Heart left ventricle (tissue), 16 donors: Measurements from ENCODE around the gene GCNT2. TPM values are rescaled to one million over a fixed set of nuclear protein-coding genes. Genes with fewer than 3 reads are reported as not detected.

Experiments
- ATAC-seq, 4 donors: fragments of 200-7000 bp; cut with Tn5 transposase; one replicate each; pipeline ENCODE4 v1.9.1; 2020 to 2022; ENCODE audit warnings: moderate library complexity in 4 of 4, mild to moderate bottlenecking in 3 of 4, moderate number of reproducible peaks in 1 of 4
- DNase-seq, 5 donors: peaks; one replicate each; pipeline ENCODE4 v3.0.0-alpha.2; 2020
- H3K27ac ChIP-seq, 12 donors: fragments of 200-600 bp; sonication (generic) in 4 of 12; one replicate each; pipeline versions ENCODE4 v1.5.0 to v1.8.0; 2016 to 2022; ENCODE audit warnings: mild to moderate bottlenecking in 2 of 12
- H3K27me3 ChIP-seq, 9 donors: fragments of 200-600 bp; sonication (generic) in 2 of 9; one replicate each; pipeline versions ENCODE4 v1.5.1 to v1.8.0; 2016 to 2022; ENCODE audit warnings: mild to moderate bottlenecking in 3 of 9
- H3K36me3 ChIP-seq, 9 donors: fragments of 200-600 bp; sonication (generic) in 2 of 9; one replicate each; pipeline versions ENCODE4 v1.5.0 to v1.8.0; 2018 to 2022; ENCODE audit warnings: mild to moderate bottlenecking in 2 of 9
- H3K4me1 ChIP-seq, 12 donors: fragments of 200-600 bp; sonication (generic) in 4 of 12; one replicate each; pipeline versions ENCODE4 v1.5.0 to v1.8.0; 2016 to 2022; ENCODE audit warnings: mild to moderate bottlenecking in 3 of 12
- H3K4me3 ChIP-seq, 12 donors: fragments of 200-600 bp; sonication (generic) in 4 of 12; one replicate each; pipeline versions ENCODE4 v1.5.0 to v1.8.0; 2017 to 2022; ENCODE audit warnings: mild to moderate bottlenecking in 9 of 12, moderate library complexity in 4 of 12
- H3K9me3 ChIP-seq, 12 donors: fragments of 200-600 bp; sonication (generic) in 4 of 12; one replicate each; pipeline versions ENCODE4 v1.5.0 to v1.8.0; 2016 to 2022; ENCODE audit warnings: mild to moderate bottlenecking in 1 of 12
- CTCF ChIP-seq, 12 donors: fragments of 200-600 bp; sonication (generic) in 4 of 12; IDR thresholded peaks; one replicate each; pipeline versions ENCODE4 v1.5.0 to v1.8.0; 2018 to 2022; ENCODE audit warnings: antibody characterized with exemption in 12 of 12, mild to moderate bottlenecking in 5 of 12
- POLR2A ChIP-seq, 2 donors: fragments of 450-650 bp; IDR thresholded peaks; one replicate each; pipeline ENCODE4 v1.6.1; 2017; ENCODE audit warnings: antibody characterized with exemption in 2 of 2, mild to moderate bottlenecking in 2 of 2, moderate library complexity in 2 of 2
- WGBS, 4 donors: extraction: QIAGEN DNeasy Blood & Tissue Kit in 2 of 4; methylation state at CpG; one replicate each; pipeline versions ENCODE4 v1.1.5 to v1.1.7; 2013 to 2018; 5-methylcytosine and 5-hydroxymethylcytosine counted together
- intact Hi-C, 10 donors: fragments of 100-400 bp; cut with DNase I; formaldehyde crosslinking; loops; one replicate each; pipeline versions ENCODE4 v1.11.1 to v1.14.2; 2022
- polyA plus RNA-seq, 2 donors: library from polyadenylated mRNA; stranded (reverse); fragments of 200-250 nt; gene quantifications; one replicate each; pipeline ENCODE4 v1.2.3, GENCODE V29; 2013
- total RNA-seq, 9 donors: library from RNA; depleted of rRNA in 2 of 9; stranded (reverse); fragments of >200 nt in 2 of 9; fragmentation: NEBNext Ultra II Directional in 3 of 9; extraction: Animal tissue kit (Norgen Biotek cat#: 25700) in 3 of 9; gene quantifications; one replicate each; pipeline versions ENCODE4 v1.1.0 to v1.2.4, GENCODE V29; 2016 to 2023
- donor health status: ischemic (EF 13 %, LVEDD 7.1; RV severe dilation, severe dysfunction).
- donor health status: healthy with polysubstance abuse.
- donor health status: DM: no; HTN: yes; CAD: no.
- donor health status: DM: no; HTN: no; CAD: no.
- donor health status: ischemic (EF 25% LVEDD 6.9; RV normal size, moderate dysfunction).
- donor health status: ischemic (EF 25% LVEDD 5.7; RV mildly dilated, moderate dysfunction).
- donor health status: healthy.
- donor health status: DM: yes; HTN: yes; CAD: no.
- donor health status: ischemic (EF 35%, LVEDD 5.7; RV mildly dilated, moderate dysfunction).
- donor health status: nonischemic (EF 11% LVEDD 7.7; RV severe dilation, severe dysfunction).
- donor health status: DM: yes; HTN: yes; CAD: no.
- donor health status: PGD.
- donor health status: ischemic (EF 29% LVEDD 5.4; RV normal size, mild dysfunction).
- donor health status: nonischemic (EF 23%, LVEDD 6.1; RV moderate dilation, normal function).

Gene GCNT2
- total and polyA plus RNA-seq, 11 donors: 15.1 to 68.8 (median 40.9) TPM

DNA sequence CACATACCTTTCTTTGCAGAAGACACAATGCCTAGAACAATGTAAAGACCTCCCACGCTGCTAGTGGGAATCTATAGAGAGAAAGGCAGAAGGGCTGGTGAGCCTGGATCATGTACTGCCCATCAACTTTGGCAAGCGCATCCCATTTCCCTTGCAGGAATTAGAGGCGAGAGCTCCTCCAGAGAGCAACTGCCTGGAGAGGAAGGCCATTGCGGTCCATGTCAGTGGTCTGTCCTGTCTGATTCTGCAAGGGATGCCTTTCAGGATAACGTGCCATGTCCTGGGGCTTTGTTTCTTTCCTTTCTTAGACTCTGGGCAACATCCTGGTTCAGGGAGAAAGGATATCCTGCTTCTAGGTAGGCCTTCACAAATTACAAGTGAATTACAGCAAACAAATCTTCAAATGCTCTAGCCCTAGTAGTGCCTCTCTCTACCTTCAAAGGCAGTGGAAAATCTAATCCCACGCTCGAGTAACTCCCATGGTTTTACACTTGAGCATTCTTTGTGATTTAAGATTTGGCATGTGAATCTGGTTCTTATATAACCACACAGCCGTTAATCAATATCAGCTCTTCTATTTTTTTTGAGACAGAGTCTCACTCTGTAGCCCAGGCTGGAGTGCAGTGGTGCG lies 38.5 kb downstream of the GCNT2 start:
- Histone ChIP-seq H3K27me3 (peaks cover 0 to 6% (median 0%) of the 10 kb centered on the region in 9 donors), H3K4me1 (peaks cover 0 to 42% (median 24%) of the 10 kb centered on the region in 12 donors), H3K4me3 (no peak overlapping the region), H3K9me3 (no peaks in the 10 kb centered on the region), H3K27ac (peak overlapping the region in 1 of 12 donors; percentile 83), H3K36me3 (no peaks in the 10 kb centered on the region)
- TF ChIP-seq POLR2A (IDR thresholded peaks at IDR 0.05) (no peak), CTCF (IDR thresholded peaks at IDR 0.05) (no peak)
- intact Hi-C loops: loop anchor here in 3 of 10 donors (5.0 kb wide), 1 partner anchor 37 kb away; the partner anchor contains the start of gene GCNT2 (in 3 of the 3)
- no peak for ATAC-seq
- 58 to 73% (median 67%) methylated on average over 9 of the region's 9 CpGs for WGBS, 4 donors
- DNase-seq: no peak

- peaks cover 0 to 6% (median 0%) of the 10 kb centered on the region in 9 donors for H3K27me3 ChIP-seq
- TF ChIP-seq CTCF (IDR thresholded peaks at IDR 0.05) (no peak), POLR2A (IDR thresholded peaks at IDR 0.05) (no peak)
- H3K27ac ChIP-seq: peak overlapping the region in 2 of 12 donors; percentile 36 to 42
- WGBS, 4 donors: 50 to 60% (median 55%) methylated on average over 9 of the region's 9 CpGs
- H3K4me1 ChIP-seq: peaks cover 0 to 29% (median 8%) of the 10 kb centered on the region in 12 donors
- intact Hi-C loops: no loop called here
- ATAC-seq: no peak
- H3K36me3 ChIP-seq: no peaks in the 10 kb centered on the region
- H3K9me3 ChIP-seq: no peaks in the 10 kb centered on the region
- H3K4me3 ChIP-seq: peak overlapping the region in 1 of 12 donors; percentile 6
- no peak for DNase-seq
Measured at GRCh38 chr6:10561611-10562199, 40.6 kb downstream of the GCNT2 start.

DNA sequence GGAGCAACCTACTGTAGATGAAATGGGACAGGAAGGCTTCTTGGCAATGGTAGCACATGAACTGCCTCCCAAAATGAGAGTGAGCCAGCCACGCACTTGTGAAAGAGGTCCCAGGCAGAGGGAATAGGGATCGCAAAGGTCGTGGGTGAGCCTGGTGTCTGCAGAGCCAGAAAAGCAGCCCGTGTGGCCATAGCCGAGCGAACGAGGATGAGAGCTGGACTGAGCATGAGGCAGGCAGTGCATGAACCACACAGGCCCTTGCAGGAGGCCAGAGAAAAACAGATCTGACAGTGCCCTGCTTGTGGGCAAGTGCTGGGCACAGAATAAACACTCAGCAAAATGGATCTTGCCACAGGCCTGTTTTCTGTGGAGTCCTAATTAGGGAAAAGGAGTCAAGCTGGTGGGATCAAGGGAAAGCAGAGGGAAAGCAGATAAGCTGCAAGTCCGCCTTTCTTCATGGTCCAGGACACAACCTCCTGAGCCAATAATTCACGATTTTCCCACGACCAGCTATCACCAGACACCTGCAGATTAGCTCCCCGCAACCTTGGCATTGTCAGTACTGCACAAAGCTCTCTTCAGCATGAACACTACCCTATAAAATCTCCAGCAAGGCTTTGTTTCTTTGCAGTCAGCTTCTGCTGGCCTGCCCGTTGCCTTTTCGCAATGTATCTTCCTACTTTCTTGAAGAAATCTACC lies 44.0 kb downstream of the GCNT2 start:
- intact Hi-C loops: no loop called here
- no peak for TF ChIP-seq CTCF (IDR thresholded peaks at IDR 0.05)
- no peak overlapping the region for H3K4me3 ChIP-seq
- H3K27ac ChIP-seq: peak overlapping the region in 1 of 12 donors; percentile 14
- H3K27me3 ChIP-seq: no peaks in the 10 kb centered on the region
- no peak for DNase-seq
- peaks cover 0 to 12% (median 0%) of the 10 kb centered on the region in 12 donors for H3K4me1 ChIP-seq
- H3K36me3 ChIP-seq: no peaks in the 10 kb centered on the region
- WGBS, 4 donors: 60 to 71% (median 66%) methylated on average over 13 of the region's 13 CpGs
- ATAC-seq: peak in 3 of 4 donors; percentile 30 to 46 (median 40)
- H3K9me3 ChIP-seq: no peaks in the 10 kb centered on the region

GRCh38 chr6:10565913-10566312 lies 44.8 kb downstream of the GCNT2 start:
- Histone ChIP-seq H3K9me3 (no peaks in the 10 kb centered on the region), H3K27me3 (no peaks in the 10 kb centered on the region), H3K4me3 (no peak overlapping the region), H3K4me1 (peaks cover 0 to 8% (median 0%) of the 10 kb centered on the region in 12 donors), H3K27ac (peak overlapping the region in 1 of 12 donors; percentile 29), H3K36me3 (no peaks in the 10 kb centered on the region)
- DNase-seq (no peak), ATAC-seq (peak in 1 of 4 donors; percentile 64)
- no peak for TF ChIP-seq POLR2A (IDR thresholded peaks at IDR 0.05)
- TF ChIP-seq CTCF (IDR thresholded peaks at IDR 0.05): no peak
- intact Hi-C loops: no loop called here
- 43 to 60% (median 52%) methylated on average over 9 of the region's 9 CpGs for WGBS, 4 donors
